K562 (cell line): ENCODE data around the gene LIX1L. TPM values are rescaled to one million over a fixed set of nuclear protein-coding genes. Genes with fewer than 3 reads are reported as not detected.

ENCODE experiments used
- CAMTA2 ChIP-seq: fragments of 250-450 bp; sonication (Bioruptor Pico); conservative IDR thresholded peaks from 2 replicates; pipeline ENCODE4 v1.5.1; 2022
- CBX5 ChIP-seq: IDR thresholded peaks from 2 replicates; pipeline ENCODE4 v1.6.1; 2014; ENCODE audit warnings: low read depth, borderline replicate concordance
- TOE1 ChIP-seq, 2 experiments: fragments of 450-650 bp in 1 of 2; sonication (generic) in 1 of 2; formaldehyde crosslinking in 1 of 2; IDR thresholded peaks; 2 replicates each; pipeline versions ENCODE4 v1.7.1 to v1.8.0; 2016 to 2022; ENCODE audit warnings: borderline replicate concordance in 2 of 2, mild to moderate bottlenecking in 2 of 2, antibody characterized with exemption in 1 of 2, inconsistent platforms in 1 of 2, low read depth in 1 of 2, missing genetic modification reagents in 1 of 2, moderate library complexity in 1 of 2
- ZEB2 ChIP-seq: fragments of 450-650 bp; IDR thresholded peaks from 2 replicates; pipeline ENCODE4 v1.6.1; 2016
- ZFP36 ChIP-seq: fragments of 150-350 bp; IDR thresholded peaks from 2 replicates; pipeline ENCODE4 v1.6.1; 2018; ENCODE audit warnings: low read length, low read depth; ENCODE audit not compliant: partially characterized antibody
- ZNF584 ChIP-seq: fragments of 200-800 bp; sonication (Bioruptor generic); IDR thresholded peaks from 2 replicates; pipeline ENCODE4 v1.6.1; 2016; ENCODE audit warnings: low read depth, mild to moderate bottlenecking, missing genetic modification characterization, missing compliant biosample characterization
- polyA plus RNA-seq, 8 experiments: library from polyadenylated mRNA; depleted of rRNA in 4 of 8; stranded (reverse) in 5 of 8; unstranded in 3 of 8; fragments of >200 nt; fragmentation: Nextera tagmentation in 2 of 8; fragmentation: Illumina TruSeq in 1 of 8; extraction: Ambion mirVana in 2 of 8; extraction: Trizol in 1 of 8; gene quantifications; 2 replicates each; pipeline versions ENCODE4 v1.2.1 to v1.2.3, GENCODE V29; 2011 to 2014; ENCODE audit warnings: inconsistent platforms in 1 of 8, missing spikeins in 1 of 8
- total RNA-seq, 7 experiments: library from RNA; depleted of rRNA in 6 of 7; stranded (reverse); fragments of >200 nt in 6 of 7; fragmentation: Illumina TruSeq in 2 of 7; extraction: Trizol in 2 of 7; gene quantifications; 2 replicates each; pipeline versions ENCODE4 v1.2.1 to v1.2.3, GENCODE V29; 2011 to 2021; ENCODE audit warnings: low replicate concordance in 1 of 7
- TF ChIP-seq, protein P1 (sequence below): fragments of 450-650 bp; IDR thresholded peaks from 2 replicates; pipeline ENCODE4 v1.6.1; 2017; ENCODE audit warnings: antibody characterized with exemption, mild to moderate bottlenecking
- TF ChIP-seq, protein P2 (sequence below): fragments of 450-650 bp; formaldehyde crosslinking; IDR thresholded peaks from 2 replicates; pipeline ENCODE4 v1.4.0; 2020; ENCODE audit warnings: mild to moderate bottlenecking, moderate library complexity
- TF ChIP-seq, protein P3 (sequence below): fragments of 450-650 bp; IDR thresholded peaks from 2 replicates; pipeline ENCODE4 v1.6.1; 2016; ENCODE audit warnings: mild to moderate bottlenecking
- TF ChIP-seq, protein P4 (sequence below), 2 experiments: fragments of 450-650 bp; IDR thresholded peaks; 2 replicates each; pipeline ENCODE4 v1.6.1; 2018; ENCODE audit warnings: mild to moderate bottlenecking in 2 of 2, low read depth in 1 of 2; ENCODE audit not compliant: partially characterized antibody in 2 of 2

Gene LIX1L
- total and polyA plus RNA-seq, 9 of the 15 experiments (the other 6 are each of a cell fraction or from before 2014, with no cell fraction given) = 4.6 to 26.5 (median 12.5) TPM

DNA sequence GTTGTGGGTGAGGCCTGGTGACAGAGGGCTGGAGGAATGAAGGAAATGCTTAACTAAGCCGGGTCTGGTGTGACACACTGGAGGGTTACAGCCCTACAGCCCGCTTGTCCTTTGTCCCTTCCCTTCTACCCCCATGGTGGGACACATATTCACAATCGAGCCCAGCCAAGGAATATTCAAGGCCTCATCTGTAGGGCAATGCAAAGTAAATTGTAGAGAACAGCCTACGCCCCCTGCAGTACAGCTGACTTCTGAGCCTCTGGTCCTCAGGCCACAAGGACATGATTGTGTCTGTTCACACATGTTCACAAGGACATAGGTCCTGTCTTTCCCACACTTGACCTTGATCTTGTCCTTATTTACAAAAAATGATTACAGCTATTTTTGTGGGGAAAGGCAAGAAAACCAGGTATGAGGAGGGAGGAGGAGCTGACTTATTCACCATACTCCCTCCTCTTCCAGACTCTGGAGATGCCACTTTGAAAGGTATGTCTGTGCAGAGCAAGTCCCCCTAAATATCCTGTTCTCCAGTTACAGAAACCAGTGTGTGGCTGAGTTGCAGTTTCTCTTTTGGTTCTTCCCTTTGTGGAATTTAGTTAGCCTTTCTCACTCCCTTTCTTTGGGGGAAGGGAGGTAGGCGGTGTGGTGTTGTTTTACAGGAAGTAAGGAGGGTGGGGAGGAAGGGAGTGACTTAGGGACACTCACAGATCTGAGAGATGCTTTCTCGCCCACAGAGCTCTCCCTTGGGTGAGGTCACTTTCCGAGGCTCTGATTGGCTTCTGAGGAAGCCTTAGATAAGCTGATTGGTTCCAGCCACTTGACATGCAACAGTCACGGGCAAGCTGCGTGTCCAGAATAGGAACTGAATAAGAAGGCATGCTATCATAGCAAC is 21.3 kb upstream of the LIX1L start (continued):
- TF ChIP-seq, protein P1, sequence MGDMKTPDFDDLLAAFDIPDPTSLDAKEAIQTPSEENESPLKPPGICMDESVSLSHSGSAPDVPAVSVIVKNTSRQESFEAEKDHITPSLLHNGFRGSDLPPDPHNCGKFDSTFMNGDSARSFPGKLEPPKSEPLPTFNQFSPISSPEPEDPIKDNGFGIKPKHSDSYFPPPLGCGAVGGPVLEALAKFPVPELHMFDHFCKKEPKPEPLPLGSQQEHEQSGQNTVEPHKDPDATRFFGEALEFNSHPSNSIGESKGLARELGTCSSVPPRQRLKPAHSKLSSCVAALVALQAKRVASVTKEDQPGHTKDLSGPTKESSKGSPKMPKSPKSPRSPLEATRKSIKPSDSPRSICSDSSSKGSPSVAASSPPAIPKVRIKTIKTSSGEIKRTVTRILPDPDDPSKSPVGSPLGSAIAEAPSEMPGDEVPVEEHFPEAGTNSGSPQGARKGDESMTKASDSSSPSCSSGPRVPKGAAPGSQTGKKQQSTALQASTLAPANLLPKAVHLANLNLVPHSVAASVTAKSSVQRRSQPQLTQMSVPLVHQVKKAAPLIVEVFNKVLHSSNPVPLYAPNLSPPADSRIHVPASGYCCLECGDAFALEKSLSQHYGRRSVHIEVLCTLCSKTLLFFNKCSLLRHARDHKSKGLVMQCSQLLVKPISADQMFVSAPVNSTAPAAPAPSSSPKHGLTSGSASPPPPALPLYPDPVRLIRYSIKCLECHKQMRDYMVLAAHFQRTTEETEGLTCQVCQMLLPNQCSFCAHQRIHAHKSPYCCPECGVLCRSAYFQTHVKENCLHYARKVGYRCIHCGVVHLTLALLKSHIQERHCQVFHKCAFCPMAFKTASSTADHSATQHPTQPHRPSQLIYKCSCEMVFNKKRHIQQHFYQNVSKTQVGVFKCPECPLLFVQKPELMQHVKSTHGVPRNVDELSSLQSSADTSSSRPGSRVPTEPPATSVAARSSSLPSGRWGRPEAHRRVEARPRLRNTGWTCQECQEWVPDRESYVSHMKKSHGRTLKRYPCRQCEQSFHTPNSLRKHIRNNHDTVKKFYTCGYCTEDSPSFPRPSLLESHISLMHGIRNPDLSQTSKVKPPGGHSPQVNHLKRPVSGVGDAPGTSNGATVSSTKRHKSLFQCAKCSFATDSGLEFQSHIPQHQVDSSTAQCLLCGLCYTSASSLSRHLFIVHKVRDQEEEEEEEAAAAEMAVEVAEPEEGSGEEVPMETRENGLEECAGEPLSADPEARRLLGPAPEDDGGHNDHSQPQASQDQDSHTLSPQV = peak; percentile 91
- TF ChIP-seq ZFP36 (no peak), ZEB2 (peak; percentile 68), CBX5 (no peak), CAMTA2 (CRISPR knock-in tag) (no peak), TOE1 (IDR thresholded peaks at IDR 0.05; ENCODE audit: borderline replicate concordance) (peak; percentile 16; the same call in 1 of the 2 replicates), TOE1 (CRISPR knock-in tag; IDR thresholded peaks at IDR 0.05; ENCODE audit: borderline replicate concordance, low read depth) (no peak), ZNF584 (CRISPR knock-in tag) (peak; percentile 62; the same call in 1 of the 2 replicates)
- TF ChIP-seq, protein P2, sequence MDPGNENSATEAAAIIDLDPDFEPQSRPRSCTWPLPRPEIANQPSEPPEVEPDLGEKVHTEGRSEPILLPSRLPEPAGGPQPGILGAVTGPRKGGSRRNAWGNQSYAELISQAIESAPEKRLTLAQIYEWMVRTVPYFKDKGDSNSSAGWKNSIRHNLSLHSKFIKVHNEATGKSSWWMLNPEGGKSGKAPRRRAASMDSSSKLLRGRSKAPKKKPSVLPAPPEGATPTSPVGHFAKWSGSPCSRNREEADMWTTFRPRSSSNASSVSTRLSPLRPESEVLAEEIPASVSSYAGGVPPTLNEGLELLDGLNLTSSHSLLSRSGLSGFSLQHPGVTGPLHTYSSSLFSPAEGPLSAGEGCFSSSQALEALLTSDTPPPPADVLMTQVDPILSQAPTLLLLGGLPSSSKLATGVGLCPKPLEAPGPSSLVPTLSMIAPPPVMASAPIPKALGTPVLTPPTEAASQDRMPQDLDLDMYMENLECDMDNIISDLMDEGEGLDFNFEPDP (CRISPR knock-in tag) = peak; percentile 55; the same call in 1 of the 2 replicates
- TF ChIP-seq, protein P3, sequence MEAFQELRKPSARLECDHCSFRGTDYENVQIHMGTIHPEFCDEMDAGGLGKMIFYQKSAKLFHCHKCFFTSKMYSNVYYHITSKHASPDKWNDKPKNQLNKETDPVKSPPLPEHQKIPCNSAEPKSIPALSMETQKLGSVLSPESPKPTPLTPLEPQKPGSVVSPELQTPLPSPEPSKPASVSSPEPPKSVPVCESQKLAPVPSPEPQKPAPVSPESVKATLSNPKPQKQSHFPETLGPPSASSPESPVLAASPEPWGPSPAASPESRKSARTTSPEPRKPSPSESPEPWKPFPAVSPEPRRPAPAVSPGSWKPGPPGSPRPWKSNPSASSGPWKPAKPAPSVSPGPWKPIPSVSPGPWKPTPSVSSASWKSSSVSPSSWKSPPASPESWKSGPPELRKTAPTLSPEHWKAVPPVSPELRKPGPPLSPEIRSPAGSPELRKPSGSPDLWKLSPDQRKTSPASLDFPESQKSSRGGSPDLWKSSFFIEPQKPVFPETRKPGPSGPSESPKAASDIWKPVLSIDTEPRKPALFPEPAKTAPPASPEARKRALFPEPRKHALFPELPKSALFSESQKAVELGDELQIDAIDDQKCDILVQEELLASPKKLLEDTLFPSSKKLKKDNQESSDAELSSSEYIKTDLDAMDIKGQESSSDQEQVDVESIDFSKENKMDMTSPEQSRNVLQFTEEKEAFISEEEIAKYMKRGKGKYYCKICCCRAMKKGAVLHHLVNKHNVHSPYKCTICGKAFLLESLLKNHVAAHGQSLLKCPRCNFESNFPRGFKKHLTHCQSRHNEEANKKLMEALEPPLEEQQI = no peak; the same call in 1 of the 2 replicates
- TF ChIP-seq, protein P4, sequence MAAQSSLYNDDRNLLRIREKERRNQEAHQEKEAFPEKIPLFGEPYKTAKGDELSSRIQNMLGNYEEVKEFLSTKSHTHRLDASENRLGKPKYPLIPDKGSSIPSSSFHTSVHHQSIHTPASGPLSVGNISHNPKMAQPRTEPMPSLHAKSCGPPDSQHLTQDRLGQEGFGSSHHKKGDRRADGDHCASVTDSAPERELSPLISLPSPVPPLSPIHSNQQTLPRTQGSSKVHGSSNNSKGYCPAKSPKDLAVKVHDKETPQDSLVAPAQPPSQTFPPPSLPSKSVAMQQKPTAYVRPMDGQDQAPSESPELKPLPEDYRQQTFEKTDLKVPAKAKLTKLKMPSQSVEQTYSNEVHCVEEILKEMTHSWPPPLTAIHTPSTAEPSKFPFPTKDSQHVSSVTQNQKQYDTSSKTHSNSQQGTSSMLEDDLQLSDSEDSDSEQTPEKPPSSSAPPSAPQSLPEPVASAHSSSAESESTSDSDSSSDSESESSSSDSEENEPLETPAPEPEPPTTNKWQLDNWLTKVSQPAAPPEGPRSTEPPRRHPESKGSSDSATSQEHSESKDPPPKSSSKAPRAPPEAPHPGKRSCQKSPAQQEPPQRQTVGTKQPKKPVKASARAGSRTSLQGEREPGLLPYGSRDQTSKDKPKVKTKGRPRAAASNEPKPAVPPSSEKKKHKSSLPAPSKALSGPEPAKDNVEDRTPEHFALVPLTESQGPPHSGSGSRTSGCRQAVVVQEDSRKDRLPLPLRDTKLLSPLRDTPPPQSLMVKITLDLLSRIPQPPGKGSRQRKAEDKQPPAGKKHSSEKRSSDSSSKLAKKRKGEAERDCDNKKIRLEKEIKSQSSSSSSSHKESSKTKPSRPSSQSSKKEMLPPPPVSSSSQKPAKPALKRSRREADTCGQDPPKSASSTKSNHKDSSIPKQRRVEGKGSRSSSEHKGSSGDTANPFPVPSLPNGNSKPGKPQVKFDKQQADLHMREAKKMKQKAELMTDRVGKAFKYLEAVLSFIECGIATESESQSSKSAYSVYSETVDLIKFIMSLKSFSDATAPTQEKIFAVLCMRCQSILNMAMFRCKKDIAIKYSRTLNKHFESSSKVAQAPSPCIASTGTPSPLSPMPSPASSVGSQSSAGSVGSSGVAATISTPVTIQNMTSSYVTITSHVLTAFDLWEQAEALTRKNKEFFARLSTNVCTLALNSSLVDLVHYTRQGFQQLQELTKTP (IDR thresholded peaks at IDR 0.05; ENCODE audit: low read depth in 1 of 2, partially characterized antibody in 2 of 2) = peak; percentile 50 to 81
